ENCODE measurements around the gene GFER.

Gene GFER

DNA sequence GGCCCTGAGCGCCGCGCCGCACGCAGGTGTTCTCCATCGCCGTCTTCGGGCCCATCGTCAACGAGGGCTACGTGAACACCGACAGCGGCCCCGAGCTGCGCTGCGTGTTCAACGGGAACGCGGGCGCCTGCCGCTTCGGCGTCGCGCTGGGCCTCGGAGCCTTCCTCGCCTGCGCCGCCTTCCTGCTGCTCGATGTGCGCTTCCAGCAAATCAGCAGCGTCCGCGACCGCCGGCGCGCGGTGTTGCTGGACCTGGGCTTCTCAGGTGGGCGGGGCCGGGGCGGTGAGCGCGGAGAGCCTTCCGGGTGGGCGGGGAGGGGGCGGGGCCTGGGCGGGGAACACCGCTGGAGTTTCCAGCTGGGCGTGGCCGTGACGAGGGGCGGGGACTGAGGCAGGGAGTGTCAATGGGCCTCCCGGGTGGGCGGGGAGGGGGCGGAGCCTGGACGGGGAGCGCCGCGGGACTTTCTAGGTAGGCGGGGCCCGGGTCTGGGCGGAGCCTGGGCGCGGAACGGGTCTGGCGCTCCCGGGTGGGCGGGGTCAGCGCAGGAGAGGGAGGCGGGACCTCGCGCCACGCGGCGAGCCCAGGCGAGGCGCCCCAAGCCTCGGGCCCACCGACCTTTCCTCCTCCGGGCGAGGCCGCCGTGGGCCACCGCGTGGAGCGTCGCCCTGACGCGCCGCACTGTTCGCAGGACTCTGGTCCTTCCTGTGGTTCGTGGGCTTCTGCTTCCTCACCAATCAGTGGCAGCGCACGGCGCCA, 8.1 kb downstream of the GFER start:
- peak; percentile 96 for DNase-seq

DNA sequence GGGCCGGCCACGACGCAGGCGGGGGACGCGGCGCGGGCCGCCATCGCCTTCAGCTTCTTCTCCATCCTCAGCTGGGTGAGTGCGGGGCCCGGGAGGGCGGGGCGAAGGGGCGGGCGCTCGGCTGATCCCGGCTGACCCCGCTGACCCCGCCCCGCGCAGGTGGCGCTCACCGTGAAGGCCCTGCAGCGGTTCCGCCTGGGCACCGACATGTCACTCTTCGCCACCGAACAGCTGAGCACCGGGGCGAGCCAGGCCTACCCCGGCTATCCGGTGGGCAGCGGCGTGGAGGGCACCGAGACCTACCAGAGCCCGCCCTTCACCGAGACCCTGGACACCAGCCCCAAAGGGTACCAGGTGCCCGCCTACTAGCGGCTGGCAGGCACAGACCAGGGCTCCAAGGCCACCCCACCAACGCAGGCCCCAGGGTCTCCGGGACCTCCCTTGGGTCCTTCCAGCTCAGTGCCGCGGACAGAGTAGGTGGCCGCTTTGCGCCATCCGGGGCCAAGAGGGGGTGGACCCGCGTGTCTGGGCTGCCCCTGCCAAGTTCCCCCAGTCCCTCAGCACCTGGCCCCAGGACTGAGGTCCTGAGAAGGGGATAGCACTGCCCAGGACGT, 8.8 kb downstream of the GFER start:
- DNase-seq: no peak

DNA sequence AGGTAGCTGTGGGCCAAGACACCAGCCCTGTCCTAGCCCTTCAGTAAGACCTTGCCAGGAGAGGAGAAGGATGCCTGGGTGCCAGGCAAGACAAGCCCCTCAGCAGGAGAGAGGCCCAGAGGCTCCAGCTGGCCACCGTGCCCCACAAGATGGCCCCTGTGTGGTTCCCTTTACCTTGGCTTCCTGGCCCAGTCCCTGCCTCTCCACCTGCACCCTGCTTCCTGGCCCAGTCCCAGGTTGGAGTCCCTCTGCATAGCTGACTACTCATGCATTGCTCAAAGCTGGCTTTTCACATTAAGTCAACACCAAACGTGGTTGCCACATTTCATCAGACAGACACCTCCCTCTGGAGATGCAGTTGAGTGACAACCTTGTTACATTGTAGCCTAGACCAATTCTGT, 9.7 kb downstream of the GFER start:
- no peak for DNase-seq

DNA sequence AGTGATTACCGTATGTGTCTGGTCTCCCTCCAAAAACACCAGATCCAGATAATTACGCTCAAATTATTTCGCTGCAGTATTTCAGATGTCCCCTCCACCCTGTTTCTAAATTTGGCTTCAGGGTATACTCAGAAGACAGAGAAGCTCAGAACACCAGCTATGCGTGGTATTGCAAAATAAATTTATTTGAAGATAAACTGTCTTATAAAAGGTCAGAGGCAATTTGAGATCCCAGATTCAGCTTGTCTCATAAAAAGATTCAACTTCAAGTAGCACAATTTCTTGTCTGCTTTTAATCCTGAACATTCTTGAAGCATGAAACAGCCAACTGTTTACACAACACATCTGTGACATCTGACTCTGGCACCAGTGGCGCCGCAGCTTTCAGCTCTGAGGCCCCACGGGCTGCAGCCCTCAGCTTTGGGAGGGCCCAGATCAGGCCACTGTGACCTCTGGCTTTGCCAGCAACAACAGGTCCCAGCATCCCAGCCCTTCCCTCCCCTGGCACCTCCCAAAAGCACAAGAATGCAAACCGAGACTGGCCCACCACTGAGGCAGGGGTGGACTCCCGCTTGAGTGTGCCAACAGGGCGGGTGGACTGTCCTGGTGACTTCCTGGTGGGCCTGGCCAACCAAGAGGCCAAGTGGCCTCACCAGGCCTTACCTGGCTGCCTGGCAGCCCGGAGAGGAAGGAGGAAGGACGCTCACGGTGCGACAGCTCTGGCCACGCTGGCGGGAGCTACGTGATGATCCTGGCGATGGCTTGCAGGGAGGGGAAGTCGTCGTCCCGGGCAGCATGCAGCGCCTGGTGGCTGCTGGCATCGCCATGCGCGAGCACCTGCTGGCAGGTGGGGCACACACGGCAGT, 13.7 kb downstream of the GFER start:
- no peak for DNase-seq

DNA sequence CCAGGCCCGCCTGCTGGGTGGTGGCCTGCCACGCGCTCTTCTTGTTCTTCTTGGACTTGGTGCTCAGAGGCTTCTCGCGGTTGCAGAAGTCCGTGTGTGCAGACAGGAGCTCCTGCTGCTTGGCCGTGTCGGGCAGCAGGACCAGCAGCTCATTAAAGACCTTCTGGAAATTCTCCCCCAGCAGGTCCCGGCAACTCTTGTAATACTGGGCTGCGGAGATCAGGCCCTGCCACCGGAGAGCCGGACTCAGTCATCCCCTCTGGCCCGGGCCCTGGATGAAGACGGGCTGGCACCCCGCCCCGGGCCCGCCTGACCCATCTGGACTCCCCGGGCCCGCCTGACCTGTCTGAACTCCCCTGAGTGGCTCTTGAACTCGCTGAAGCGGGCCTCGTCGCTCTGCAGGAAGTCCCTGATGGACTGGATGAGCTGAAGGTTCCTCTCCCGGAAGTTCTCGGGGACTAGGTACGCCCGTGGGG, 14.4 kb downstream of the GFER start:
- no peak for DNase-seq

DNA sequence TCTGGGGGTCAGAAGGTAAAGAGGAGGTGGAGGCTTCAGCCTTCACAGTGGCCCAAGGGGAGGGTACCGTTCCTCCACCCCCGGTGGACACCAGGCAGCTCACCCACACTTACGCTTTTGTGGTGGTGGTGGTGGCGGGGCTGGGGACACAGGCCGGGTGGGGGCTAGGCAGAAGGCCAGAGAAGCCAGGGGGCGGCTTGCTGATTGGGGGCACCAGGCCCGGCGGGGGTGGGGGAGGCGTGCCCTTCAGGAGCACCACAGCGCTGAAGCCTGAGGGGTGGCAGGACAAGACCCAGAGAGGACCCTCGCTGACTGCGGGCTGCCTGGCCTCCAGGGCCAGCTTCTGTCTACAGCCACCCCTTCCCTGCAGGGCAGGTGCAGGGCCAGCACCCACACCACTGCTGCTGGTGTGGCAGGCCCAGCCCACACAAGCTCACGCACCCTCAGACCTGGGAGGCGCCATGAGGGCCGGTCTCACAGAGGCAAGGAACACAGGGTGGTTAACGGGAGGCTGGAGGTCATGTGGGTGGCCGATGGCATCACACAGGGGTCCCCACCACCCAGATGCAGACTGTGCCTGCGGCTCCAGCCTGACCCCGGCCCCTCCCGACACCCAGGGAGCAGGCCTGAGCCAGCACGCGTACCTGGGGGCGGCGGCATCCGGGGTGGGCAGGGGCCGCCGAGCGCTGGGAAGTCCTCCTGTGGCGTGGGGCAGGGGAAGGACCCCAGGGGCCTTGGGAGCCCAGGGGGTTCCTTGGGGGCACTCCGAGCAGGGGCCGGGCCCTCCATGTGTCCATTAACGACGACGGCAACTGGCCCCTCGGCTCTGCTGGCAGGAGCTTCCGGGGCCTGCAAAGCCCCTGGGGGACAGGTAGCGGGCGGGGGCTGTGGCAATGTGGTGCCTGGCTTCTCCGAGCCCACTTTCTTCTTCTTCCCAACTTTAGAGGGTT, 15.1 kb downstream of the GFER start:
- DNase-seq: no peak

DNA sequence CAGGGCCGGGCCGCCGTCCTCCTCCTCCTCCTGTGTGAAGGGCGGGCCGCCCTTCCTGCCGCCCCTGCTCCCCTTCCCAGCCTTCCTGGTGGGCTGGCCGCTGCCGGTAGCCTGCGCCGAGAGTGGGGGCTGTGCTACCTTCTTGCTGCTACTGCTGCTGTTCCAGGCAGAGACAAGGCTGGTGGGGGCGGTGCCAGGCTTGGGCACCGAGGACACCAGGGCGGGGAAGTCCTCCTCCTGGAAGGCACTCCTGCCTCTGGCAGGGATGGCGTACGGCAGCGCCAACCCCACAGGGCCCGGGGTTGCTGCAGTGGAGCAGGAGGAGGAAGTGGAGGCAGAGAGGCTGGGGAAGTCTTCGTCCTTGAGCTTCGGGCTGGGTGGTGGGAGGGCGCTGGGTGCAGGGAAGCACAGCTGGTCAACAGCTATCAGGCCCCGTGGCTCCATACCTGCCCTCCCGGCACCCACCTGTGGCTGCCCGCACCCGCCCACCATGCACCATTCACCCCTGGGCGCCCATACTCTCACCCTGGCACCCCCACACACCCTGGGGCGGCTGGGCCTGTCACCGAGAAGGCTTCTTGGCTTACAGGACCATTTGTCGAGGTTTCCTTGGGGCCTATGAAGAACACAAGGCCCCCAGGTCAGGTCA, 16.0 kb downstream of the GFER start:
- DNase-seq: no peak

DNA sequence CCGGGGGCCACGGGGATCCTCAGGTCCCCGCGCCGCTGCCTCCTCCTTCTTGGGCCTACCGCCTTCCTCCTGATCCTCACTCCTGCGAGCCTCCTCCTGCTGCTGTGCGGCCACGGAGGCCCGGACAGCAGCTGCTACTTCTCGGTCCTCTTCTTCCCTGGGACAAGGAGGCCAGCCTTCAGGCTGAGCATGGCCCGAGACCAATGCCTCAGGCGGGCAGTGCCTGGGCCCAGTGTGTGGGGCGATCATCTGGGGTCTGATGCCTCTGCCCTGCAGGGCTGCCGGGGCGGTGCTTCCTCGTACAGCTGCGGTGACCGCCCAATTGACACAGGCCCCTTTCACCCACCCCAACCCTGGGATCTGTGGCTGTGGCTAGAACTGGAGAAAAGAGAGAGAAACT, 17.0 kb downstream of the GFER start:
- DNase-seq: no peak

DNA sequence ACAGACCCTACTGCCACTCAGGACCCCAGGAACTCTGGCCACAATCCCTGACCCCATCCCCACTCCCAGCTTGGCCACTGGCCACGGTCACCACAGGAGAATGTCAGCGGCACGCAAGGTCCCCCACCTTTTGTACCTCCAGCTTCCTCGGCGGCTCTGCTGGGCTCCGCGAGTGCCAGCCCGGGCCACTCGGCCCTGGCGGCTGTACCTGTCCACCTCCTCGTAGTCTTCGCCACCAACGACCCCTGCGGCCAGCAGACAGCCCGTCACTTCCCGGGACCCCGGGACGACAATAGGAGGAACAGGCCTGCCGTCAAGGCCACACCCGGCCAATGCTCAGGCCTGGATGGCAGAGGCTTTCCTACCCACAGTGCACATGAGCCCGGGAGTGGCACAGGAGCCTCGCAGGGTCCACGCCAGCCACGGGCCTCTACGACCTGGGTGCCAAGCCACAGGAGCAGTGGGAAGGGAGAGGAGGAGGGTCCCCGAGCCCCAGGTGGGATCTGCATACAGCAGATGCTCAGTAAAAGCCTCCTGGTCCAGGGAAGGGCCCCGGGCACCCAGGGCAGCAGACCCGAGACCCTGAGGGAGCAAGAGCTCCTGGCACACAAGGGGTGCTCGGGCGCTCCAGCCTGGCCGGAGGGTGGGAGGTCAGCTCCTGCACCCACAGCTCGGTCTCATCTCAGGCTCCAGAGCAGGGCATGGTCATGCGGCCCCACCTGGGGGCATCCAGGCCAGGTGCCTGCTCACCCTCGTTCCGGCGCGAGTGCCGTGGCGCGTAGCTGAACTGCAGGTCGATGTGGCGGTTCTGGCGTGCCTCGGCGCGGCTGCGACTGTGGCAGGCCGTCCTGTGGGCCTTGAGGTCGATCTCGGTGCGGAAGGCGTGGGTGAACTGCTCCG, 17.7 kb downstream of the GFER start:
- no peak for DNase-seq

DNA sequence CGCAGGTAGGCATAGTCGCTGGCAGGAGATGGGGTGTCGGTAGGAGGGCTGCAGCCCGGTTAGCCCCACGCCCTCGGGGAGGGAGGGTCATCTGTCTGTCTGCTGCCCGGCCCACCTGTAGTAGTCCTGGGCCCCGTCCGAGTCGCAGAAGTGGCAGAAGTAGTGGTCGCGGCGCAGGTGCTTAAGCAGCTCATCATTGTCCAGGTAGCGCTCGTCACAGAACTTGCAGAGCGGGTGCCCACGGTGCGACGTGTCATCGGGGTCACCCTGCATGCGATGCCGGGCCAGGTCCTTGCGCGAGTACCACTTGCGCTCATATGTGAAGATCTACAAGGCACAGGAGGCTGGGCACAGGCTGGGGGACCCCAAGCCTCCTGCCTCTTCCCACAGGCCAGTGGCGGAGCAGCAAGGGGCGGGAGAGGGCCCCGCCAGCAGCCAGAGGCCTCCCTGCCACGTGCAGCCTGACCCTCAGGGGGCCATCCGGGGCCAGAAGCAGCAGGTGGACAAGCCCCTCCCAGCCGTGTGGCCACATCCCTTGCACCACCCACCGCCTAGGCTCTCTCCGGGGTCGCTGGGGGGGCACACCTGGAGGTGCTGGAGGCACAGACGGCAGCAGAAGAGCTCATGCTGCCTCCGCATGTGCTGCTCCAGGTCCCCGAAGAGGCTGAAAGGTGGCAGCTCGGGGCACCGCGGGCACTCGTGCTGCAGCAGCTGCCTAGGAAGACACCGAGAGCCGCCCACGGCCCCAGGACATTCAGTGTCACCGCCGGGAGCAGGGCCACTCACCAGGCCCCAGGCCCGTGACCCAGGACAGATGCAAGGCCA, 18.6 kb downstream of the GFER start:
- no peak for DNase-seq

DNA sequence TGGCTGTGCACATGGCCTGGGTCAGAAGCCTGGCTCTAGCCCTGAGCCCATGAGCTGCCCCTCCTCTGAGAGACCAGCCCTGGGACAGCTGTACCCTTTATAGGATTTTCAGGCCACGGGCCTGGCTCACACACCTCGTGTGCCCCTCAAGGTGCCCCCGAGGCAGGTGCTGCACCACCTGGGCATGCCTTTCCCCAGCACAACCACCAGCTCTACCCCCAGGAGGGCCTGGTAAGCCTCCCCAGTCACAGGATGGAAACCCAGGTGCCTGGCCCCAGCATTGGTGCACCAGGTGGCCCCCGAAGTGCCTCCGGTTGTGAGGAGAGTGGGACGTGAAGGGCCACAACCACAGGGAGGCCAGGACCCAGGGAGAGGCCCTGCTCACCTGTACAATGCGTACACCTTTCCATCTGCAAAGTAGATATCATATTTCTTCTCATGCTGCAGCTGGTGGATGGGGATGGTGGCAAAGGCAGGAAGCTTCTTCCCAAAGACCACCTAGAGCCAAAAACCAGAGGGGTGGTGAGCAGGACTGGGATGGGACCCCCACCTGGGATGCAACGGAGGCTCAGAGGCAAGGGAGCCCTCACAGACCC, 19.3 kb downstream of the GFER start:
- no peak for DNase-seq

DNA sequence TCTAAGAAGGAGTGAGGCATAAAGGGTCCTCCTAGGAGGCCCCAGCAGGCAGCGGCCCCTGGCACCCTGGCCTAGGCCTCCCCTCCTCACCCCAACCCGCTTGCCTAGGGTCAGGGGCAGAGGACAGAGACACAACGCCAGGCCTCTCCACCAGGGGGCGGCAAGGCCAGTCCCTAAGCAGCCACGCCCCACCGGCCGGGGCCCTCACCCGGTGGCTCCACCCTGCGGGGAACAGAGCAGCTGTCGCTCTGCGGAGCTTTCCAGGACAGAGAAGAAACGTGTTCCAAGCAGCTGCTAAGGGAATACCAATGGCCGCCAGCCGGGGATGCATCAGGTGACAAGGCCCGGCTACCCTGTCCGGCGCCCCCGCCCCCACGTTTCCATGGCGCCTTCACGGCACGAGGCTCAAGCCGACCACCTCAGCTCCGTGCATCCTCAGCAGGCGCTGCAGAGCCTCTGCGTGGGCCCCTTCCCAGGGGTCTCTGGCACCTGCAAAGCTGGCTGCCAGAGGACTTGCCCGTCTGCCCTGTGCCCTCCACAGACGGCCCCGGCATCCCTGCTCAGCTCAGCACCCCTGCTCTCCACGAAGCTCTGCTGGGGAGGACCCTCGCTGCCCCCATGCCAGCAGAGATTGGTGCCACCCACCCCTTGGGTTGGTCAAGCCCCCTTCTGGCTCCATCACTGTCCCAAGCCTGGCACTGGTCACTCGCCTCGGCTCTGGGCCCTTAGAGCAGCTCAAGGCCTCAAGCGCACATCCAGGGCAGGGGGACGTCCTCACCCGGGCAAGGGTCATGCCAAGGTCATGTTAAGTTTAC, 20.0 kb downstream of the GFER start:
- DNase-seq: peak; percentile 85

DNA sequence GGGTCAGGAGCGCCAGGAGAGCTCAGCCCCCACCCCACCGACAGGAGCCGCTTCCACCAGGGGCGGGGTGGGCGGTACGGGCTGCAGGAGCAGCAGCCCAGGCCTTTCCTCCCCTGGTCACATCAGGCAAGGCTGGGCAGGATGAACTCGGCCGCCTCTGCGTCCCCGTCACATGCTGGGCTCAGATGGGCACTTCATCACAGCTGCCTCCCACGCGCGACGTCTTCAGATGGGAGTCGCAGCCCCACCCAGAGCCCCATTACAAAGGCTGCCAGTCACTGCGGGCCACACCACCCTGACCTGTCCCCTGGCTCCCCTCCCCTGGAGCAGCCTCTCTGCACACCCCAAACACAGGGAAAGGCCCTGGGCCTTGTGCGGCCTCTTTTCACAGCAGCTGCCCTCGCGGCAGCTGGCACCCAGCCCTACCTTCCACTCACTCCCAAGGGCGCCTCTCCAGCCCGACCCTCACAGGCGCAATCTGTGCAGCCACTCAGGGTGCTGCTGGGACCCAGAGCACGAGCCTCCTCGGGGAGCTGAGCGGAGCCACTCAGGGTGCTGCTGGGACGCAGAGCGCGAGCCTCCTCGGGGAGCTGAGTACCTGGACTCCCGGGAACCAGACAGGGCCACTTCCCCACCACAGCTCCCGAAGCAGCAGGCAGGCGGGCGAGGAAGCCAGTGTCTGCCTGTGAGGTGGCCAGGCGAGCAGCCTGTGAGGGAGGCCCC, 21.0 kb downstream of the GFER start:
- DNase-seq: no peak

DNA sequence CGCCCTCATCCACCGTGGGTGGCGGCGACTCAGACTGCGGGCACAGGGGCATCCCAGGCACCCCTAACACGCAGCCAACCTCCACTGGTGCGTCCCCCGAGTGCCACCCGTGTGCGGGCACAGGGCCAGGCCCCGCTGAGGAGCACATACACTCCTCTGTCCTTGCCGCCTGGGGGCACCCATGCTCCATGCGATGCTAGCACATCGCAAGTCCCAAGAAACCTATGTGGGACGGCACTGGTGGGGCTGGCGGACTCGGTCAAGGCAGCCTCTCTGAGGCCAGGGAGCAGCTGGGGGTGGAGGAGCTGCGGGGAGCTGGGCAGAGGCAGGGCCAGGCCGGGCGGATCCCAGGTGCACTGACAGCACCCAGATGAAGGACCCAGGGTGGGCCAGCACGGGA, 21.7 kb downstream of the GFER start:
- DNase-seq: peak; percentile 28

DNA sequence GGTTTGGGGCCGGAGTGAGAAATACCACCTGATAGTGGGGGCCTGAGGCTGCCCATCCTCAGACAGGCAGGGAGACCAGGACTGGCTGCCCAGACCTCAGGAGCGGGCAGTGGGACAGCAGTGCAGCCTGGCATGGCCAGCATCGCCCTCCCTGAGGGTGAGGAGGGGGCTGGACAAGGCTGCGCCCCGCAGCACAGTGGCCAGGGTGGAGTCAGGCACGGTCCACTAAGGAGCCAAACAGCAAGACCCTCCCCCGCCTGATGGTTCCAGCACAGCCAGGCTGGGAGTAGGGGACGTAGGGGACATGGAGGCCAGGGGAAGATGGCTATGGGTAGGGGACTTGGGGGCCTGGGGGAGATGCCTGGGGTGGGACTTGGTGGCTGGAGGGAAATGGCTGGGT, 22.3 kb downstream of the GFER start:
- no peak for DNase-seq

DNA sequence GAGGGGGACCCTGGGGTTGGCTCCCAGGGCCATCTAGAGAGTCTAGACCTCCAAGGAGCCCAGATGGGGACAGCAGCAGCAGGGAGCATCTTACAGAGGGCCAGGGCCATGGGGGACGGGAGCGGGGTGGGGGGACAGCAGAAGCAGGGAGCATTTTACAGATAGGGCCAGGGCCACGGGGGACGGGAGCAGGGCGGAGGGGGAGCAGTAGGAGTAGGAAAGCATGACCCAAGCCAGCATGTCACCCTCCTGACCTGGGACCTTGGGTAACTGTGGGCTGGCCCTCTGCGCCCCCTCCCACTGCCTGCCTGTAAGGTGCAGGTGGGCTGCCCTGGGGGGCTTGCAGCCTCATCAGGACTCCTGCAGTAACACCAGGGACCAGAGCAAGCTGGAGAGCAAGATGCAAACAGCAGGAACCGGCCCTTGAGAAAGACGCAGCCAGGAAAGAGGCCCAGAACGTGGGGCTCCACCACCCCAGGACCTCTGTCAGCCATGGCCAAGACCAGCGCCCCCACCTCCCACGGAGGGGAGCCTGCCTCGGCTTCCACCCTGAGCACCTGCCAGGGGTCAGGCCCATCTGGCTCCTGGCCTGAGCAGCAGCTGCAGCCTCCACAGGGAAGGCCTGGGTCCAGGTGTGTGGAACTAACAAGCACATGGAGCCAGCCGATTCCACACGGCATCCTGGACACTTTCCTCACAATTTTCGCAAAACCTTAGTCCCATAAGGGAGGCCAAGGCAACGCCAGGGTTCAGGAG, 23.3 kb downstream of the GFER start:
- no peak for DNase-seq

DNA sequence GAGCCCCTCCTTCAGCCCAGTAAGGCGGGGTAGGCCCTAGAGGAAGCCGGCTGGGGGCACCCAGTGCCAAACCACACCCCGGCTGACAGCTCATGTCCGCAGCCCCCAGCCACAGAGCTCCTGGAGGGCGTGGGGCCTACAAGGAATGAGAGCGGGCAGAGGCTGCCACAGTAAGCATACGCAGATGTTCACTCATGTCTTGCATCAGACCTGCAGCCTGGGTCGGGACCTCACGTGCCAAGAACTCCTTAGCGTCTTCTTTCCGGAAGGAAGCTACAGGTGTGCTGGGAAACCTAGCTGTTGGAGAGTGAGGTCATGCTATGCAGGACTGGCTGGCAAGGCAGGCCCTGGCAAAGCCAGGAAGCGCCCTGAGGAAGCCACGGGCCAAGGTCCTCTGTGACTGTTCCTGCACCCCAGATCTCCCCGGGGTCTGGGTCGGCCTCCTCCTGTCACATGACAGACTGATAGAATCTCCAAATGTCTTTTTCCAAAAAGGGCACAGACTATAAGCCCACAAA, 24.1 kb downstream of the GFER start:
- DNase-seq: no peak

Measured in CD4-positive, alpha-beta T cell treated with Interferon gamma for 1 hour (primary cell).